GM12875 (cell line): Measurements from ENCODE around the gene ACACB.
A peak's percentile ranks its signal among the peaks of the same experiment; 100 is the strongest.

ENCODE experiments used
- H3K4me3 ChIP-seq: one replicate; pipeline ENCODE4 v1.5.1; 2011; ENCODE audit warnings: low read depth, low read length, control low read depth
- CTCF ChIP-seq: IDR thresholded peaks from 2 replicates; pipeline ENCODE4 v1.5.1; 2011; ENCODE audit warnings: low read depth, mild to moderate bottlenecking, control low read depth, inconsistent platforms, low read length, moderate library complexity, borderline replicate concordance; ENCODE audit not compliant: insufficient read depth

The ACACB gene

GRCh38 chr12:109258607-109259544 is 142.5 kb downstream of the ACACB start:
- TF ChIP-seq CTCF: no peak
- H3K4me3 ChIP-seq: no peak overlapping the region

DNA sequence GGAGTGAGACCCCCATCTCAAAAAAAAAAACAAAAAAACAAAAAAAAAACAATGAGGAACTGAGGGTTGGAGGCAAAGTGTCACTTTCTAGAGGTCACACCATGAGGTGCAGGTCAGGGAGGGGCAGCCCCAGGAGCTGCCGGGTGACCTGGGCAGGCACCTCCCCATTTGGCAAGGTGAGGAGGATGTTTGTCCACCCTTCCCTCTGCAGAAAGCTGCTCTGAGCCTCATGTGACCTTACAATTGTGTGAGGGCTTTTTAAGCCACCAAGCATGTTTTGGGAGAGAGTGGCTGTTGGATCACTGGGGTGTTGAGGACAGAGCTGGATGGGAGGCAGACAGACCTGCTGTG is 143.1 kb downstream of the ACACB start:
- H3K4me3 ChIP-seq: no peak overlapping the region
- no peak for TF ChIP-seq CTCF

GRCh38 chr12:109261087-109261486 is 144.7 kb downstream of the ACACB start:
- no peak for TF ChIP-seq CTCF
- no peak overlapping the region for H3K4me3 ChIP-seq

GRCh38 chr12:109261939-109262338 is 145.6 kb downstream of the ACACB start:
- H3K4me3 ChIP-seq: no peak overlapping the region
- TF ChIP-seq CTCF: no peak

- H3K4me3 ChIP-seq: no peak overlapping the region
- TF ChIP-seq CTCF: no peak
Observed at GRCh38 chr12:109263439-109263838, 147.1 kb downstream of the ACACB start.

DNA sequence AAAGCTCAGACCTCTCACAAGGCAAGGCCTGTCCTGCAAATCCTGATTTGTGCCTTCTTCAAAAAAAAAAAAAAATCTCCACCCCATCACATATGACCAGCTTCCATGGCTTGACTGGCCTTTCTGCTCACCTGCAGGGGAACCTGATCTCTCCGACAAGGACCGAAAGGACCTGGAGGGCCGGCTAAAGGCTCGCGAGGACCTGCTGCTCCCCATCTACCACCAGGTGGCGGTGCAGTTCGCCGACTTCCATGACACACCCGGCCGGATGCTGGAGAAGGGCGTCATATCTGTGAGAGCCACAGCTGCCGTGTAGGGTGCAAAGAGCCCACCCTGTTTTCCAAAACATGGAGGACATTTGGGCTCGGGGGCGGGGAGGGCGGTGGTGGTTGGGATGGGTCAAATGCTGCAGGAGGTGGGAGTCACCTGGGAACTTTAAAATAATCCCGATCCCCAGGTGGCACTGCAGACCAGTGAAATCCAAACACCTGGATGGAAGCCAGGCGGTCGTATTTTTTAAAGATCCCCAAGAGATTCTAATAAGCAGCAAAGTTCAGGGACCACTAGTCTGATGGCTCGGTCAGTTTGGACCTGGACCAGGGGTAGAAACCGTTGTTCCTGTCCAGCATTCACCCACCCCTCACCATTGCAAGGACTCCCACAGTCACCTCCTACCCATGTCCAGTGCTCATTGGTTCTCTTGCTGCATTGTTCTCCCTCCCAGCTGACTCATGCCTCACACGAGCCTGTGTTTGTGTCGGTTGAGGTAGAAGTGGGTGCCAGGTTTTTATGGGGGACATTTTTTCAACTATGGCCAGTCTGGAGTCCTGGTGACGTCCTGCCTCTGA is 147.9 kb downstream of the ACACB start:
- H3K4me3 ChIP-seq: no peak overlapping the region

More for the DNA sequence above, 147.9 kb downstream of the ACACB start:
- peak; percentile 91 for TF ChIP-seq CTCF
